Activated CD8-positive, alpha-beta memory T cell treated with anti-CD3 and anti-CD28 coated beads for 4 hours (primary cell): ENCODE measurements around the gene ARRDC1.
"Not testable (repeated sequence)": the region's sequence is repeated elsewhere in the genome, so short reads cannot be mapped to it uniquely, and the experiment has no call there.

Experiments used
- DNase-seq, 2 donors: peaks; one replicate each; pipeline ENCODE4 v3.0.0-alpha.2; 2020; ENCODE audit warnings: low read depth in 2 of 2

The ARRDC1 gene

GRCh38 chr9:137613738-137614523, 8.4 kb downstream of the ARRDC1 start:
- no peak for DNase-seq

GRCh38 chr9:137614631-137615386, 9.3 kb downstream of the ARRDC1 start:
- DNase-seq = no peak

GRCh38 chr9:137615387-137615871, 9.9 kb downstream of the ARRDC1 start:
- DNase-seq = no peak

GRCh38 chr9:137618105-137619067, 12.9 kb downstream of the ARRDC1 start, which contains the start of gene EHMT1:
TSS of gene EHMT1 (plus strand) at chr9:137619005. CDS start at chr9:137619029, 24 bp downstream.
- peak; percentile 76 to 79 for DNase-seq

- no peak for DNase-seq
Measured at GRCh38 chr9:137619240-137620047, 14.0 kb downstream of the ARRDC1 start.

GRCh38 chr9:137620048-137620405, 14.5 kb downstream of the ARRDC1 start:
- DNase-seq = no peak

- no peak for DNase-seq
Measured at GRCh38 chr9:137620581-137620980, 15.1 kb downstream of the ARRDC1 start.

GRCh38 chr9:137621131-137621757, 15.8 kb downstream of the ARRDC1 start:
- no peak for DNase-seq

- DNase-seq = not testable (repeated sequence)
Measured at GRCh38 chr9:137622211-137622610, 16.7 kb downstream of the ARRDC1 start.

- DNase-seq = no peak
Measured at GRCh38 chr9:137626464-137626863, 21.0 kb downstream of the ARRDC1 start.

- not testable (repeated sequence) for DNase-seq
Measured at GRCh38 chr9:137627406-137627805, 21.9 kb downstream of the ARRDC1 start.

- no peak for DNase-seq
Measured at GRCh38 chr9:137630126-137630525, 24.6 kb downstream of the ARRDC1 start.

- no peak for DNase-seq
Measured at GRCh38 chr9:137630679-137631078, 25.2 kb downstream of the ARRDC1 start.

GRCh38 chr9:137631345-137632229, 26.1 kb downstream of the ARRDC1 start:
- no peak for DNase-seq

- no peak for DNase-seq
Measured at GRCh38 chr9:137632230-137633161, 27.0 kb downstream of the ARRDC1 start.

- no peak for DNase-seq
Measured at GRCh38 chr9:137634016-137634415, 28.5 kb downstream of the ARRDC1 start.

- no peak for DNase-seq
Measured at GRCh38 chr9:137638680-137639079, 33.2 kb downstream of the ARRDC1 start.
